ENCODE results near the gene DPP6.

The DPP6 gene

DNA sequence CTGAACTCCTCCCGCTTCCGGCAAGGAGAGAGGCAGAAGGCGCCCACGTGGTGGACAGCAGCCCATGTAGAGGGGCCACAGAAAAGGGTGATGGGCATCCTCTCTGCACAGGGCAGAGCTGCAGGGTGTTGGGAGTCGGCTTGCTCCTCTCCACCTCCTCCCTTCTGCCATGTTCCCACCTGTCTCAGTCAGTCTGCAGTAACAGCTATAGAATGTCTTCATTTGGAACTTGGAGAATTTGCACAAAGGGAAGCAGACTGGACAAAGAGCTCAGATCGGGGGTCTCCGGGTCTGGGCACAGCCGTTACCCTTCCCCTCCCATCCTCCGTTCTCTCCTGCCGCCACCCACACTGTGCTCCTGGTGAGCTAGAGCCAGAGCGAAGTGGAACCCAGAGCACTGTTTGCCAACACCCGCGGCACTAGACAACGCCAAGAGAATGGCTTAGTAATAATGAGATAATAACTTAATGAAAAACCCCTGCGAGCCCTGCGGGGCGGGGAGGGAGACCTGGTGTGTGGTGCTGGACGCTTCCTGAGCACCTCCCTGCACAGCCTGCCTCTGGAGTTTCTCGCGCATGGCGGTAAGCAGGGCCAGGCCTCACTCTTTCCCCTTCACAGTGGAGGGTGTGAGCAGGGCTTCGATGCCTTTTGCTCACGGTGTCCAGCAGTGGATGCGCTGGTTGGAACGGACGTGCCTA is 696.0 kb downstream of the DPP6 start:
- no peak for DNase-seq (ENCODE audit: low read depth, low spot score)
- H3K4me3 ChIP-seq (ENCODE audit: low read length): no peak overlapping the region

DNA sequence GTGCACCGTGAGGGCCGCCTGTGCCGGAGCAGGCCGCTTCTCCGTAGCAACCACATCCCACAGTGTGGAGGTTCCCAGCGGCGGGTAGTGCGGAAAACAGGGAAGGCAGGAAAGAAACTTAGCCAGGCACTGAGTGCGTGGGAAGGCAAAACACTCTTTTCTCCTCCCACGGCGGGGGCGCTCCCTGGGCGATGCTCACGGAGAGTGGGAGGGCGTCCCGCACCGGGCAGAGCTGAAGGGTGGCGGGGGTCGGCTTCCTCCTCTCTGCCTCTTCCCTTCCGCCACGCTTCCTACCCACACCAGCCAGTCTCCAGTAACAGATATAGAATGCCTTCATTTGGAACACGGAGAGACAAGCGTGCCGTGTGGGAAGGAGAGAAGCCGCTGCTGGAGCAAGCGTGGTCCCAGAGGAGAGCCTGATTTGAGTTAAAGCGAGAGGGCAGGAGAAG is 698.2 kb downstream of the DPP6 start:
- no peak for DNase-seq (ENCODE audit: low read depth, low spot score)
- no peak overlapping the region for H3K4me3 ChIP-seq (ENCODE audit: low read length)

DNA sequence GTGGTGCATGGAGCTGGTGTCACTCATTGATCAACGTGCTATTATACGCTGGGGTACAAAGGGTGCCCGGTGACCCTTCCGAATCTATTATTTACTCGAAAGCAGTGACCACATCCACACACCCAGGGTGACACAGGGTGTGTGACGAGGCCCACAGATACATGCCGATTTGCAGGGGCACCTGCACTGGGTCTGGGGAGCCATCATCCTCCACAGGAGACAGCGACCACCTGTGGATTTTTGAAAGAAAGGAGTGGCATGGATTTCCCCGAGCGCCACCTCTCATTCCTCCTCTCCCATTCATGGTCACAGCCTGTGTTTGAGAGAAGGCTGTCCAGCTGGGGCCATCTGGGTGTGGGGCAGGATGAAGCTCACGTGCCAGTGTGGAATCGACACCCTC is 701.0 kb downstream of the DPP6 start:
- DNase-seq (ENCODE audit: low read depth, low spot score): no peak

DNA sequence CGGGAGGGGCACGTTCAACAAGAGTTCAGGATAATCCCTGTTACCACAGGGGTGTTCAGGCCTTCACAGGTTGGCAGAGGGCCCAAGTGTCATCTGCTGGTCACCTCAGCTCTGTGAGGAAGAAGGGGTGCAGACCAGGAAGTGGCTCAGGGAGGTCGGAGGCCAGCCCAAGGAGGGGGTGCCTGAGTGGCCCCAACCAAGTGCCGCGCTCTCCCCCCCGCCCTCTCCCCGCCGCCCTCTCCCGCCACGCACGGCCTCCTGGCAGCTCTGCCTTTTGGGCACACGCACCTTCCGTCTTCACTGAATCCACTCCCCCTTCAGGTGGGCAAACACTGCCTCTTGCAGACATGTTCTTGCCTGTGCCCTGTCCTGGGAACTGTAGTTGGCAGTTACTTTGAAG is 705.6 kb downstream of the DPP6 start:
- H3K4me3 ChIP-seq (ENCODE audit: low read length): no peak overlapping the region
- no peak for DNase-seq (ENCODE audit: low read depth, low spot score)

More for the DNA sequence above, 701.0 kb downstream of the DPP6 start:
- no peak overlapping the region for H3K4me3 ChIP-seq (ENCODE audit: low read length)

DNA sequence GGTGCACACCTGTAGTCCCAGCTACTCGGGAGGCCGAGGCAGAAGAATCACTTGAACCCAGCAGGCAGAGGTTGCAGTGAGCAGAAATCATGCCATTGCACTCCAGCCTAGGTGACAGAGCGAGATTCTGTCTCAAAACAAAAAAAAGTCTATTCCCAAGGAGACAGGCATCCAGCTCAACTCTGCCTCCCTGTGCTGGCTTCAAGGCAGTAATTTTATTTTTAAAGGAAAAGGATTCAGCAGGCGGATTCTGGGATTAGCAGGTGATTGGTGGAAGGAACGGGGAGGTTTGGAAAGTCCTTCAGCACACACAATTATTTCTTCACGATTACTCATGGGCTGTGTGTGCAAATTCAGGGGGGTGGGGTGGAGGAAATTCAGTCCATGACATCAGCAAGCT is 707.8 kb downstream of the DPP6 start:
- DNase-seq (ENCODE audit: low read depth, low spot score): no peak
- no peak overlapping the region for H3K4me3 ChIP-seq (ENCODE audit: low read length)

DNA sequence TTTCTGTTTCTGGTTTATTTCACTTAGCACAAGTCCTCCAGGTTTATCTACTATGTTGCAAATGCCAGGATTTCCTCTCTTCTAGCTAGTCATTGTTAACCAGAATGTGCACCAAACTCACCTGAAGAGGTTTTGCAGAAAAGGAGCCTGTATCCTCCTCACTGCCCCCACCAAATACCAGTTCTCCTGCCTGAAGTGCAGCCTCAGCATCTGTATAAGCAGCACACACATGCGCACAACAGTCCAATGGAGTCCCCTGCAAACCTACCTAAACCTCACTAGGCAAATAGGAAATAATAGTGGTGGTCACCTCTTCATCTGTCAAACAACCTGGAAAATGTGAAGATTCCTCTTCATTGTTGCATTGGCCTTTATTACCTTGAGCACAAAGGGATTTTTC is 712.9 kb downstream of the DPP6 start:
- DNase-seq (ENCODE audit: low read depth, low spot score): no peak
- no peak overlapping the region for H3K4me3 ChIP-seq (ENCODE audit: low read length)

DNA sequence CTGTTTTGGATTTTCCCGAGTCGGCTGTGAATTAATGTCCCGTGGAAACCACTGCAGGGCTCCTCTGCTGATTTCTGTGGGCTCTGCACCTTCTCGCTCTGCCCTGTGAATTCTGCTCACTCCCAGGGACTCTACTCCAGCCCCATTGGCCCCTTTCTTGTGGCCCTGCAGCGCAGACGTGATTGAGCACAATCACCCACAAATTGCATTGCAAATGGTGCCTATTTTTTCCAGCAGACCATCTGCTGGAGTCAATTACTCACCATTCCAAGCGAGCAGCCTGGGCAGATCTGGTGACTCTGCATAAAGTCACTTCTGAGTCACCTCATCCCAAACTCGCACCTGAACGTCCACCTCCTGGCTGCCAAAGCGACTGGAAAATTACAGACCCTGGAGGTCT is 714.9 kb downstream of the DPP6 start:
- H3K4me3 ChIP-seq (ENCODE audit: low read length): no peak overlapping the region
- DNase-seq (ENCODE audit: low read depth, low spot score): no peak

DNA sequence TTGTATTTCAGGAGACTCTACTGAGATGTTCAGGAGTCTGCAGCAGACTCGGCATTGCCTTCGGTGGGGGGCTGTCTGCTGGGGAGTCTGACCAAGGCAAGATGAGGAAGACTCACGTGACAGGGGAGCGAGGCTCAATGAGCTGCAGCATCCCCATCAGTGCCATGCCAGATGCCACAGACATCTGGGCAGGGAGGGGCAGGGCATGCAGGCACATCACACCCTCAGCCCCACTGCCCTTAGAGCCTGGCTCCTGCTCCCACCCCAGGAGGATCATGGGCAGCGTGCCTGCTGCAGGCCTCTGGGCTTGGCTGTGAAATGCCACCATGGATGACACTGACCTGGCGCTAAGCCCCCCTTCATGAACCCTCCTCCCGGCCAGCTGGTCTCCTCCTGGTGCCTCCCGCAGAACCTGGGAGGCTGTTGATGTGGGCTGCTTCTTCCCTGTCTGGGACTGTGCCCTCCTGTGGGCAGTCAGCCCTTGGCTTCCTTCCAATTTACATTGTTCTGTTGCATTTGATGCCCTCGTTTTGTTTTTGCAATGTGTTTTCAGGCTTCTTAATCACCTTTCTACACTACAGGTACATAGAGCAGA is 715.7 kb downstream of the DPP6 start:
- no peak overlapping the region for H3K4me3 ChIP-seq (ENCODE audit: low read length)
- no peak for DNase-seq (ENCODE audit: low read depth, low spot score)

DNA sequence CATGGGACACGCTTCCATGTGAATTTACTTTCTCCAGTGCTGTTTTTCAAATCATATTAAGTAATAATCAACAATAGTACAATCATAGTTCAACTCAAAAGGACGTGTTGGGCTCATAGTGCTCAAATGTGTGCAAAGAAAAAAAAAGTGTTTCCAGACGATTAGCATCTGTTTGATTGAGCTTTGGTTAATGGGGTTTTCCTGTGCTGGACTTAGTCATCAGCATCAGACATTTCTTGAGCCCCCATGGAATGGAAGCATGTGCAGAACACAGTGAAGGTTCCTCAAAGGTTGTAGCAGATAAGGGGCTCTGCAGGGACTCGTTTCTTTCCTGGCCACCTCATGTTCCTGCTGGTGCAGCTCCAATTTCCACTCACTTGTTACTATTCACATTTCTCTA is 716.8 kb downstream of the DPP6 start:
- peak; percentile 28 for DNase-seq (ENCODE audit: low read depth, low spot score)
- no peak overlapping the region for H3K4me3 ChIP-seq (ENCODE audit: low read length)

DNA sequence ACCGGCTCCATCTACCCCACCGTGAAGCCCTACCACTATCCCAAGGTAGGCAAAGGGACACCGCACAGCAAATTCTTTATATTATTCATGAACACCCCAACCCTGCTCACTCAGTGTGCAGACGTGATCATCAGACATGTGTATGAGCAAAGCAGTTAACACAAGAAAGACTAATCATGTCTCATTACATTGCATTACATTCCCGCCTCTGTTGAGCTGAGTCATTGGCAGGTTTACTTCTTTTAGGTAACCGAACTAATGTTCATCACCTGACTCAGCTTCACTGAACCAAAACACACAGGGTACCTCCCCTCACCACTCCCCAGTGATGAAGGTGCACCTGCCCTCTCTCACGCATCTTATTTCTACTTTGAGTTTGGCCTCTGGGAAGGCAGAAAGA is 717.3 kb downstream of the DPP6 start:
- no peak overlapping the region for H3K4me3 ChIP-seq (ENCODE audit: low read length)
- no peak for DNase-seq (ENCODE audit: low read depth, low spot score)

DNA sequence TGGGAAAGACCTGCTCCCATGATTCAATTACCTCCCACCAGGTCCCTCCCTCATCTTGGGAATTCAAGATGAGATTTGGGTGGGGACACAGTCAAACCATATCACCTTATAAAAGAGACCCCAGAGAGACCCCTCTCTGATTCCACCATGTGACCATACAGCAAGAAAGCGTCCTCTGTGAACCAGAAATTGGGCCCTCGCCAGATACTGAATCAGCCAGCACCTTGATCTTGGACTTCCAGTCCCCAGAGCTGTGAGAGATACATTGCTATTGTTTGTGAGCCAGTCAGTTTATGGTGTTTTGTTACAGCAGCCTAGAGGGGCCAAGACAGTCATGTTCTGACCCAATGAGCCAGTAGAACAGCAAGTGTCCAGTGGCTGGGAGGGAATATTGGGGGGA is 718.2 kb downstream of the DPP6 start:
- no peak overlapping the region for H3K4me3 ChIP-seq (ENCODE audit: low read length)
- DNase-seq (ENCODE audit: low read depth, low spot score): no peak

DNA sequence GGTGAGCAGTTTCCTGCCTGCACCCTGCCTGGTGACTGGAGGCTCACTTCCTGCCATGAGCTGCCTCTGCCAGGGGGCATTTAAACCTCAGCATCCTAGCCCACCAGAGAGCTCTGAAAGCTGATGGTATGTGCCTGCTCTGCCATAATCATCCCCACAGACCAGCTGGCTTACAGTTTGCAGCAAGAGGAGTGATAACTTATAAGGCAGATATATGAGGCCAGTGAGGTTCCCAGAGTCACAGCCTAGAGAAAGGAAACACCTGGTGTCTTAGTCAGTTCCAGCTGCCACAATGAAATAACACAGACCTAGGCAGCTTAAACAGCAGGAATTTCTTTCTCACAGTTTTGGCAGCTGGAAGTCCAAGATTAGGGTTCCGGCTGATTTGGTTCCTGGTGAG is 718.8 kb downstream of the DPP6 start:
- no peak overlapping the region for H3K4me3 ChIP-seq (ENCODE audit: low read length)
- peak; percentile 96 for DNase-seq (ENCODE audit: low read depth, low spot score)

DNA sequence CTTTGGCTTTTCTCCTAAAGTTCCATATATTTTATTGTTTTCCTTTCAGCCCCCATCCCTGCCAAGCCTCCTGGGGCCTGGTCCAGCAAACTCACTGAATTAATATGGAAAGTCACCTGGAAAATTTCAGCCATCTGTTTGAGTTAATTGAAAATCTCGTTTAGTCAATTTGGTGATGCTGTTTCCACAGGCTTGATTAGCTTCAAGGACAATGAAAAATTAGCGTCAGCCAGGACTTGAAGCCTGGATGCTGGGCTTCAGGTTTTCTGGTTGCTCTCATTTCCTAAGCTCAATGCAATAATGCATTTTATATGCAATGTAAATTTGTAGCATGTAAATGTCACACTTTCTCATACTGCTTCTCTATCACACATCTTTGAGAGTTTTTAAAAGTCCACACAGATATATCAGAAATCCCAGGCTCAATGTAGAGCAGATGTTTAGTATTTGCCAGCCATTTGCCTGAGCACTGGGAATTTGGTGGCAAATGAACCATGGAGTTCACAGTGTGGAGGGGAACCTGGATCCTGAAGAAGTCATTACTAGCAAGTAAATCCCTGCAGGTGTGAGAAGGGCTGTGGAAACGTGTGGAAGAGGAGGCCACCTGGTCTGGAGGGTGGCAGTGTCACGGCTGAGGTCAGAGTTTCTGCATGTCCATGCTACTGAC is 722.2 kb downstream of the DPP6 start:
- H3K4me3 ChIP-seq (ENCODE audit: low read length): no peak overlapping the region
- no peak for DNase-seq (ENCODE audit: low read depth, low spot score)

DNA sequence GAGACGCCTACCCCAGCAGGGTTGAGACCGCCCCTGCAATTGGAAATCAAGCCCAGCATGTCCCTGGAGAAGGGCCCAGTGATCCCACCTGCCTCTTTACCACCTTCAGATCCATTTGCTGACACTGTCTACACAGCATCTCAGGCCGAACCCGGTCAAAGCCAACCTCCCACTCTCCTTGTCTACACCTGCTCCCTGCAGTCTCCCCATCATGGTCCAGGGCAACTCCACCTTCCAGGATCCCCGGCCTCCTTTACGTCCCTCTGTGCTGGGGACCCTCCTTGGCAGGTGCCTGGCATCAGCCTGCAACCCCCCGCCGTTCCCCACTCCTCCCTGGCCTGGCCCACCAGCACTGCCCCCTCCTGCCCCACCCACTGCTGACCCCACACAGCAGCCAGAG is 723.5 kb downstream of the DPP6 start:
- DNase-seq (ENCODE audit: low read depth, low spot score): no peak
- H3K4me3 ChIP-seq (ENCODE audit: low read length): no peak overlapping the region

DNA sequence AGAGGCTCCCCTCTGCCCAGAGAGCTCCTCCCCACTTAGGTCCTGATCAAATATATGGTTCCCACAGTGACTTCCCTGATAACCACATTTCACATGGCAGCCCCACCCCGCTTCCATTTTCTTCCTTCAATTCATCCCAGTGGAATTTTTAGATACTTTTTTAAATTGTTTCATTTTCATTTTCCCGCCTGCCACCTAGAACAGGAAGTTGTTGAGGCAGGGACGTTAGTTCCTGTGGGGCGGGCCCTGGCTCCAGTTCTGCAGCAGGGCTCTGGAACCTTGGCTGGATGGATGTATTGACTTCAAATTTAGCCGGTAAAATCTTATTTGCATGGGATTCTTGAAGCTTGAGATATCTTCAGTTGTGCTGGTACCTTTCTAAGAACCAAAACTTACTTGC is 724.2 kb downstream of the DPP6 start:
- peak; percentile 39 for DNase-seq (ENCODE audit: low read depth, low spot score)
- no peak overlapping the region for H3K4me3 ChIP-seq (ENCODE audit: low read length)

DNA sequence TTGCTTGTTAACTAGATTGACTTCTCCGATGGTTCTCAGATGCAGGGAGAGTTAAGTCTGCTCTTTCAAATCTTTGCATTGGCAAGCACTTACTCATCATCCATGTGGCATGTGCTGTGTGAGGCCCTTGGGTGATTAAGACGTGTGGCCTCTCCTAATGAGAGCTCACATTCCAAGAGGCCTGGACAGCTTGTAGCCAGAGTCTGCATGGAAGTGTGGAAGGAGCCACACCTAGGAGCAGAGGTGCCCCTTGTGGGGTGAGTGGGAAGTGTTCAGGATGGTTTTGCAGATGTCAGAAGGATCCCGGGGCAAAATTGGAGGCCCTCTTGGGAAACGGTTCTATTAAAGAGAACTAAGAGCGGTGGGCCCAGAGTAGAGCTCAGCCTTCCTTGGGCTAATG is 724.8 kb downstream of the DPP6 start:
- no peak for DNase-seq (ENCODE audit: low read depth, low spot score)
- peak overlapping the region; percentile 37 for H3K4me3 ChIP-seq (ENCODE audit: low read length)

DNA sequence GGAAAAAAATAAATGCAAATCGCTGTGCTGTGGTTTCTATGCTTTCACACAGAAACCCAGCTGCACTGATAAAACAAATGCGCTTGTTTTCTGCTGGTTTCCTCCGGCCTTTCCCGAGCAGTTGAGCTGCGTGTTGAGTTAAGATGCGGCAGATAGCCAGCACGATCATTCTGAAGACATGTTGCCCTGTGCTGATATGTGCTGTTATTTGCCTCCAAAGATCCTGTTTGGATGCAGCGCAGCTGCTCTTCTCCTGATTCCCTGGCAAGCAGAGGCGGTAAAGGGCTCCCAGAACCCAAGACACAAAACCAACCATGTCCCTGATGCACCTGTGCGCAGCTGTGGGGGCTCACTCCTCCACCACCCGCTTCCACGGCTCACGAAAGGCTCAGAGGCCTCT is 725.3 kb downstream of the DPP6 start:
- DNase-seq (ENCODE audit: low read depth, low spot score): peak; percentile 85

DNA sequence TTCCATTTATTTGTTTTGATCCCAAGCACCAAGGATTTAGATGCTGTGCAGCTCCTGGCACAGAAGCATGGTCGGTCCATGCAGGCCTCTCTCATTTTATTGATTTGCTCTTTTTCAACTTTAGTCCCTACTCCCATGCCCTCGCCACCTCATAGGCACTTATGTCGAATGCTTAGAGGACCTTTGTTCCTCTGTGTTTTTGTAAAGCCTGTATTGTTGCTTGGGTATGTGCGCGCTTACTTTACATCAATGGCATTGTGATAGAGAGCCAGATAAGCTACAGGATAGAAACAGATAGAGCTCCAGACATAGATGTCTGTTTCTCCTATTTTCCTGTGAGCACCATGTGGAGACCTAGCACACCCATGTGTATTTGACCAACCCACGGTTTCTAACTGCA is 725.7 kb downstream of the DPP6 start:
- peak overlapping the region; percentile 37 for H3K4me3 ChIP-seq (ENCODE audit: low read length)
- peak; percentile 45 for DNase-seq (ENCODE audit: low read depth, low spot score)

More for the DNA sequence above, 725.3 kb downstream of the DPP6 start:
- peak overlapping the region; percentile 37 for H3K4me3 ChIP-seq (ENCODE audit: low read length)

DNA sequence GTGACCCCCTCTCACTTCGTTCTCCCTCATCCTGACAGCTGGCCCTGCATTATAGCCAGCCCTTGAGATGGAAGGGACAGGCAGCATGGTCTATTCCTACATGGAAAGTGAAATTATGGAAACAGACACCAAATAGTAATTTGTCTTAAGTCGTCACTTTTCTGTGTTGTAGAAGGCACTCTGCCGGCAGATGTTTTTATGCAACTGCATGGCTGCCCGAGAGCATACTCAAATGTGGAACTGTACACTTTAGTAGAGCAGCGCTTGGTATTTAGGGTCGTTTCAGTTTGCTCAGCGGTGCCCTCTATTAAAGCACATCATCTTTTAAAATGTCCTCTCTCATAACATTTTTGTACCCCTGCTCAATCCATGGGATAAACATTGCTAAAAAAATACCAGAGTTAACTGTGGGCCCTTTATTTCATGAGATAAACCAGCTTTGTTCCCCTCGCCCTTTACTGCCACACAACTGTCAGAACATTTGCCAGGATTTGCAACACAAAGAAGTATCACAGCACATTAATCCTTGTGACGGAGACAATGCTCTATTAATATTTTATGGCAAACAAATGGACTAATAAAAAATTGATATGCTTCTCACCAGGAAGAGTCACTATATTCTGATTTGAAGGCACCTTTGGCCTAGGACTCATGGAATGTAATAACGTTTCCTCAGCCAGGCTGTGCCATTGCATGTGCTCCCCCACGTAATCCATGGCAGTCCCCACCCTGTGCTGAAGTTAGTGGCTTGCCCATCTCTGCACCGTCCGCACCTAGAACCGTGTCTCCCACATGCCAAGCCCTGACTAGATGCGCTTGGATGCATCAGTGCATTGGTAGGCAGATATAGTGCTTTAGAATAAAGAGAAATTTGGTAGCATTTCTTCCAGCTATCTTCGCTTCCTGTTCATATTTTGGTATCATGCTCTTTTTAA is 729.4 kb downstream of the DPP6 start:
- H3K4me3 ChIP-seq (ENCODE audit: low read length): no peak overlapping the region
- DNase-seq (ENCODE audit: low read depth, low spot score): no peak

Measured in Jurkat, Clone E6-1 (cell line).